Left lung (tissue), 10 donors: Measurements from ENCODE around the gene SEH1L. TPM values are rescaled to one million over a fixed set of nuclear protein-coding genes. Genes with fewer than 3 reads are reported as not detected.

Experiments used
- ATAC-seq: fragments of 200-7000 bp; cut with Tn5 transposase; one replicate; pipeline ENCODE4 v1.9.1; 2020; ENCODE audit warnings: moderate library complexity
- DNase-seq, 4 donors: peaks; one replicate each; pipeline ENCODE4 v3.0.0-alpha.2; 2013 to 2020
- H3K27ac ChIP-seq, 2 donors: fragments of 200-600 bp; sonication (generic) in 1 of 2; one replicate each; pipeline versions ENCODE4 v1.5.0 to v1.8.0; 2020 to 2021
- H3K27me3 ChIP-seq, 2 donors: fragments of 200-600 bp; sonication (generic) in 1 of 2; one replicate each; pipeline versions ENCODE4 v1.5.0 to v1.8.0; 2020 to 2021
- H3K36me3 ChIP-seq, 2 donors: fragments of 200-600 bp; sonication (generic) in 1 of 2; one replicate each; pipeline versions ENCODE4 v1.5.0 to v1.8.0; 2020 to 2021
- H3K4me1 ChIP-seq, 2 donors: fragments of 200-600 bp; one replicate each; pipeline ENCODE4 v1.8.0; 2021
- H3K4me3 ChIP-seq, 2 donors: fragments of 200-600 bp; sonication (generic) in 1 of 2; one replicate each; pipeline versions ENCODE4 v1.5.0 to v1.8.0; 2020 to 2021; ENCODE audit warnings: mild to moderate bottlenecking in 1 of 2
- H3K9me3 ChIP-seq, 2 donors: fragments of 200-600 bp; sonication (generic) in 1 of 2; one replicate each; pipeline versions ENCODE4 v1.5.0 to v1.8.0; 2020 to 2021
- intact Hi-C, 2 donors: fragments of 100-400 bp; cut with DNase I; formaldehyde crosslinking; loops; one replicate each; pipeline versions ENCODE4 v1.11.2 to v1.14.2; 2022
- polyA plus RNA-seq, 6 donors: library from polyadenylated mRNA; unstranded; fragments of 120-200 nt; gene quantifications; one replicate each; pipeline ENCODE4 v1.2.1, GENCODE V29; 2013; ENCODE audit not compliant: insufficient read length in 6 of 6
- total RNA-seq, 2 donors: library from RNA; stranded (reverse); fragmentation: NEBNext Ultra II Directional; extraction: Animal tissue kit (Norgen Biotek cat#: 25700); gene quantifications; one replicate each; pipeline ENCODE4 v1.2.1, GENCODE V29; 2021
- TF ChIP-seq, protein P1 (sequence below), 2 donors: fragments of 200-600 bp; sonication (generic) in 1 of 2; IDR thresholded peaks; one replicate each; pipeline versions ENCODE4 v1.5.0 to v1.8.0; 2021; ENCODE audit warnings: antibody characterized with exemption in 2 of 2
- donor health status: DM: no; HTN: yes; CAD: no.
- donor health status: DM: no; HTN: no; CAD: no.

Gene SEH1L
- total and polyA plus RNA-seq, 8 donors = 28.3 to 49.9 (median 34.1) TPM

DNA sequence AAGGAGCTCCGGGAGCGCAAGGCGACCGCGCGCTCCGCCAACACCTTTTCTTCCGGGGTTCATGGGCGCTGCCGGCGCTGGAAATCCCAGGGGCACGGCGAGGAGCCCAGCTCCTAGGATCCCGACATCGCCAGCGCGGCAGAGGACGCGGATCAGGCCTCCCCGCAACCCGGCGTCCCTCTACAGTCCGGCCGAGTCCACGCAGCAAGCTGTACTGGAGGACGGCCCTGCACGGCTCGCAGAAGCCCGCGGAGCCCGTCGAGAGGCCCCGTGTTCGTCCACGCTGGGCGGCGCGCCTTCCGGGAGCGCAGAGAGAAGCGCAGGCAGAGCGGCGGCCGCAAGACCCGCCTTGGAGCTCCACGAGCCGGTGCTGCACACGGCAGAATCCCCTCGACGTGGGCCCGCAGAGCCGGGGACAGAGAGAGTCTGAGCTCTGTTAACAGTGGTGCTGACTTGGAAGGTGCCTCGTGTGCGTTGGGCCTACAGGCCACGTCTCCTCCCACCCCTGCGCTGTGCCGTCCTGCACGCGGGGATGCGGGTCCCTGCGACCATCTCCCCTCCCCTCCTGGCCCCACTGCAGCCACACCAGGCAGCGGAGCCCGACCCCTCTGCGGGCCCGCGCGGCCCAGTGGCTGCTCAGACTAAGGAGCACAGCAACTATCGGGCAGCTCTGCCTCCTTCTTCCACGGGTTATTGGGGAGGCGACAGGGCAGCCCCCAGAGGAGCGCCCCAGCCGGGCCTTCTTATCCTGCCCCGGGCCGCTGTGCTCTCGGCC, 35.7 kb upstream of the SEH1L start:
- H3K4me1 ChIP-seq = peaks cover 0 to 12% of the 10 kb centered on the region in 2 donors
- intact Hi-C loops = no loop called here
- peak overlapping the region in 1 of 2 donors; percentile 36 for H3K4me3 ChIP-seq
- no peaks in the 10 kb centered on the region for H3K36me3 ChIP-seq
- H3K27ac ChIP-seq = no peak overlapping the region
- ATAC-seq = peak; percentile 22
- H3K9me3 ChIP-seq = no peaks in the 10 kb centered on the region
- TF ChIP-seq, protein P1, sequence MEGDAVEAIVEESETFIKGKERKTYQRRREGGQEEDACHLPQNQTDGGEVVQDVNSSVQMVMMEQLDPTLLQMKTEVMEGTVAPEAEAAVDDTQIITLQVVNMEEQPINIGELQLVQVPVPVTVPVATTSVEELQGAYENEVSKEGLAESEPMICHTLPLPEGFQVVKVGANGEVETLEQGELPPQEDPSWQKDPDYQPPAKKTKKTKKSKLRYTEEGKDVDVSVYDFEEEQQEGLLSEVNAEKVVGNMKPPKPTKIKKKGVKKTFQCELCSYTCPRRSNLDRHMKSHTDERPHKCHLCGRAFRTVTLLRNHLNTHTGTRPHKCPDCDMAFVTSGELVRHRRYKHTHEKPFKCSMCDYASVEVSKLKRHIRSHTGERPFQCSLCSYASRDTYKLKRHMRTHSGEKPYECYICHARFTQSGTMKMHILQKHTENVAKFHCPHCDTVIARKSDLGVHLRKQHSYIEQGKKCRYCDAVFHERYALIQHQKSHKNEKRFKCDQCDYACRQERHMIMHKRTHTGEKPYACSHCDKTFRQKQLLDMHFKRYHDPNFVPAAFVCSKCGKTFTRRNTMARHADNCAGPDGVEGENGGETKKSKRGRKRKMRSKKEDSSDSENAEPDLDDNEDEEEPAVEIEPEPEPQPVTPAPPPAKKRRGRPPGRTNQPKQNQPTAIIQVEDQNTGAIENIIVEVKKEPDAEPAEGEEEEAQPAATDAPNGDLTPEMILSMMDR (IDR thresholded peaks at IDR 0.05) = no peak
- DNase-seq = no peak
- H3K27me3 ChIP-seq = peaks cover 0 to 31% of the 10 kb centered on the region in 2 donors

DNA sequence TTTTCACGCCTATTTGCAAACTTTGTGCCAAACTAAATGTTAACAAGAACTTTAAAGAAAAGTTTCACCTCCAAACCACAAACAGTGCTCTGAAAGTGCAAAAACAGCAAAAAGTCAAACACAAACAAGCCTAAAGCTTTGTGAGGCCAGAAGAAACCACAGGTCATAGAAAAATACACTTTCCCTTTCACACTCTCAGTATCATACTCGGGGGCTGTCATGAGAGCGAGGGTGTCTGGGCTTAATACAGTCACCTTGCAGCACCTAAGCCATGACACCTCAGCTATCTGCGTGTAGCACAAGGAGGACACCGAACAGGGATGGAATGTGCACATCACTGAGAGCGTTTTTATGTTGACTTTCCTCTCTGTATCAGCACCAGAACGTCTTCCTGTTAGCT, 26.6 kb upstream of the SEH1L start:
- ATAC-seq (no peak), DNase-seq (no peak)
- Histone ChIP-seq H3K27ac (no peak overlapping the region), H3K27me3 (no peaks in the 10 kb centered on the region), H3K9me3 (no peaks in the 10 kb centered on the region), H3K4me3 (no peak overlapping the region), H3K4me1 (no peaks in the 10 kb centered on the region), H3K36me3 (no peaks in the 10 kb centered on the region)
- TF ChIP-seq, protein P1 (IDR thresholded peaks at IDR 0.05) = no peak
- intact Hi-C loops = no loop called here

DNA sequence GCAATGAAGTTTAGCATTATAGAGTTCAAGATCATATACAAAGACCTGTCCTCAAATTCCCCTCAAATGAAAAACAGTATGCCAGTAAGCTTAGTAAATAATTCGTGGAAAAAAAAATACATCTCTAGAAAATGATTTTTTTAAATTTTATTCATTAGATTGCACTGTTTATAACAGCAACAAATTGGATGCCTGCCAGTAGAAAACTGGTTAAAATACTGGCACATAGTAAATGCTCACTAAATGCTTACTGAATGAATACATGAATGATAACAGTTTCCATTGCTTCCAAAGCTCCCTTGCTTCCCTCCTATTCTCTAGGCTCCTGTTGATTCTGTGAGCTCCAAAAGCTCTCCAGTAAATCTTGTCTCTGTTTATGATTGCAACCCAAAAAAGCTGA, 25.5 kb upstream of the SEH1L start:
- intact Hi-C loops = no loop called here
- H3K36me3 ChIP-seq = no peaks in the 10 kb centered on the region
- no peak overlapping the region for H3K4me3 ChIP-seq
- H3K4me1 ChIP-seq = no peaks in the 10 kb centered on the region
- no peak overlapping the region for H3K27ac ChIP-seq
- no peaks in the 10 kb centered on the region for H3K9me3 ChIP-seq
- H3K27me3 ChIP-seq = no peaks in the 10 kb centered on the region
- no peak for ATAC-seq
- DNase-seq = no peak
- TF ChIP-seq, protein P1 (IDR thresholded peaks at IDR 0.05) = no peak

DNA sequence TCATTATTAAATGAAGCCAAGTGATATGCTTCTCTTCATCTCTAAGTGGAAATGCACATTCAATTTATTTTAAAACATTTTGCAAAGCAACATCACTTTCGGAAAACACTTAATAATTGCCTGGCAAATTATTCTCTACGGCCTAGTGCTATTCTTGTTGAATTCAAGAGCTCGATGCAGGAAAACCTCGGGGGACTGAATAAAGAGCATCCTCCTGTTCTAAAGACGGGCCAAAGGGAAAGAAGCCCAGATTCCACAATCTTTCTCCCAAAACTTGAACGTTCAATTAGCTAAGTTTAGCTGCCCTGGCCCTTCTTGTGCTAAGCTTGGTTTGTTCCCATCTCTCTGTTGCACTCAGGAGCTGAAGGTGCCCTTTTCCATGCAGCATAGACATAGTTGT, 23.2 kb upstream of the SEH1L start:
- no peak for ATAC-seq
- intact Hi-C loops = no loop called here
- no peaks in the 10 kb centered on the region for H3K27me3 ChIP-seq
- no peaks in the 10 kb centered on the region for H3K36me3 ChIP-seq
- H3K4me1 ChIP-seq = no peaks in the 10 kb centered on the region
- TF ChIP-seq, protein P1 (IDR thresholded peaks at IDR 0.05) = no peak
- no peaks in the 10 kb centered on the region for H3K9me3 ChIP-seq
- no peak overlapping the region for H3K27ac ChIP-seq
- no peak overlapping the region for H3K4me3 ChIP-seq
- DNase-seq = no peak

DNA sequence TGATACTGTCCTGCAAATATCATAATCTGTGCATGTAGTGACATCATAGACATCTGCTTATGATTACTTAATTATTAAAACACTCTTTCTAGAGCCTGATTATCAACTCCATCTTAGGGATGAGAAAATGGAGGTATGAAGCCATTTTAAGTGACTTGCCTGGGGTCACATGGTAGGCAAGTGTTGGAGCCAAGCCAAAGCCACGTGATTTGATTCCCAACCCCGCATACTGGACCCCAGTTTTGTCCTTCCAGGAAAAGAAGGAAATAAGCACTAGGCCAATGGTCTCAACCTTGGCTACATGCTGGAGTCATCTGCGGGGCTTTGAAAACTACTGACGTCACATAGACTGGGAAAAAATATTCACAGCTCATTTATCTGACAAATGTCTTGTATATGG, 19.6 kb upstream of the SEH1L start:
- Histone ChIP-seq H3K36me3 (no peaks in the 10 kb centered on the region), H3K27ac (no peak overlapping the region), H3K4me3 (no peak overlapping the region), H3K9me3 (no peaks in the 10 kb centered on the region), H3K4me1 (no peaks in the 10 kb centered on the region), H3K27me3 (no peaks in the 10 kb centered on the region)
- DNase-seq = peak in 1 of 4 donors; percentile 33
- TF ChIP-seq, protein P1 (IDR thresholded peaks at IDR 0.05) = no peak
- intact Hi-C loops = no loop called here
- ATAC-seq = no peak
